Glomerular endothelial cell (primary cell): Measurements from ENCODE around the gene ACYP2. TPM values are rescaled to one million over a fixed set of nuclear protein-coding genes. Genes with fewer than 3 reads are reported as not detected.
"Not testable (repeated sequence)": the region's sequence is repeated elsewhere in the genome, so short reads cannot be mapped to it uniquely, and the experiment has no call there.

Source experiments
- DNase-seq: peaks from one replicate; pipeline ENCODE4 v3.0.0-alpha.2; 2011; ENCODE audit warnings: low read depth, low spot score; ENCODE audit errors: extremely low read depth
- total RNA-seq: library from RNA; depleted of rRNA; stranded (reverse); fragments of >200 nt; gene quantifications from 2 replicates; pipeline ENCODE4 v1.2.3, GENCODE V29; 2015

The ACYP2 gene
- total RNA-seq, 1 donor from 2014 or later, result 7.1 TPM

- DNase-seq, result no peak
Measured at GRCh38 chr2:54261537-54261936, 146.1 kb downstream of the ACYP2 start.

DNA sequence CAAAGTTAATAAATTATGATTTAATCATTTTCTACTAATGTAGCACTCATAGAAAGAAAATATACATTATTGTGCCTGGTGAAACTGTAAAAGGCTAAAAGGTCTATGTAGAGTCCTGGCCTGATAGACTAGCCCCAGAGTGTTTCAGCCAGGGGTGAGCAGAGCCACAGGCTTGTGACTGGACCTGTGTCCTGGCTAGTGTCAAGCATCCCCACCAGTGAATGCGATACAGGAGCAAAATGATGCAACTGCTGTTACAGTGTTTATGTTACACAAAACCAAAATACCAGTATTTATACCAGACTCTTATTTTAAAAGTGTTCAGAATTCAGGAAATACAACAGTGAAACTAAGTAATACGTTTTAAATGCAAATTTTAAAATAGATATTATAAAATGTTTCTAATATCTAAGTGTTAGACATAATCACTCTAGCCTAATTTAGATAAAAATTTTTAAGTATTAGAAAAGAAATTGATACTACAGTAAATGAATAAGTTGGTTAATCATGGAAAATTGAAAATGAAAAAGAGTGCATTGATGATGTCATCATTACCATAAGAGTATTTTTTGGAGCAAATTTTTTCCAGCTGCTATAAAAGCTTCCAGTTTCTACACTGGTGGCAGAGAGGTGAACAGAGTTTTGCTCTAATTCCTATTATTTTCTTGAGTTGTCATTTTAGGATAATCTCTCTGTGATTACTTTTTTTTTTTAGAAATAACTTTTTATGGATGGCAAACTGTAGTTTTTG lies 146.8 kb downstream of the ACYP2 start:
- DNase-seq, result no peak

DNA sequence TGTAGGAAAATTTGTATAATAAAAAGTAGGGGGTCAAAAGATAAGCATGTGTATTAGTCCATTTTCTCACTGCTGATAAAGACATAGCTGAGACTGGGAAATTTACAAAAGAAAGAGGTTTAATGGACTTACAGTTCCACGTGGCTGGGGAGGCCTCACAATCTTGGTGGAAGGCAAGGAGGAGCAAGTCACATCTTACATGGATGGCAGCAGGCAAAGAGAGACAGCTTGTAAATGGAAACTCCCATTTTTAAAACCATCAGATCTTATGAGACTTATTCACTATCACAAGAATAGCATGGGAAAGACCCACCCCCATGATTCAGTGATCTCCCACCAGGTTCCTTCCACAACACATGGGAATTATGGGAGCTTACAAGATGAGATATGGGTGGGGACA lies 149.7 kb downstream of the ACYP2 start:
- not testable (repeated sequence) for DNase-seq

GRCh38 chr2:54267577-54267976 lies 152.2 kb downstream of the ACYP2 start:
- DNase-seq, result no peak

DNA sequence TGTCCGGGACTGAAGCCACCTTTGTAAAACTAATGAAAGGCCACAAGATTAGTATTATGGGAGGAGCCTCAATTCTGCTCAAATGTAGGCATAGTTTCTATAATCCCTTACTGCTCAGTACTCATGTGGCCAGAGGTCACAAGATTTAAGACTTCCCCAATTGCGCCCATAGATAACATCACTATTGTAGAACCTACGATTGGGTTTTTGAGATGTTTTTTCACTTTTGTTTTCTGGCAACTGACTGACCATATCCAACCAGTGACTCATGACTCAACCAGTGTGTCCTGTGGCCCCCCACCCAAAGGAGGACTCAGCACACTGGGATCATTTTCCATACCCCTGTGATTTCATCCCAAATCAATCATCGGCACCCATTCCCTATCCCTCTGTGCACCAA lies 155.8 kb downstream of the ACYP2 start:
- no peak for DNase-seq

GRCh38 chr2:54271843-54272627 lies 156.6 kb downstream of the ACYP2 start:
- DNase-seq, result no peak

GRCh38 chr2:54274781-54275242 lies 159.4 kb downstream of the ACYP2 start:
- DNase-seq, result no peak

DNA sequence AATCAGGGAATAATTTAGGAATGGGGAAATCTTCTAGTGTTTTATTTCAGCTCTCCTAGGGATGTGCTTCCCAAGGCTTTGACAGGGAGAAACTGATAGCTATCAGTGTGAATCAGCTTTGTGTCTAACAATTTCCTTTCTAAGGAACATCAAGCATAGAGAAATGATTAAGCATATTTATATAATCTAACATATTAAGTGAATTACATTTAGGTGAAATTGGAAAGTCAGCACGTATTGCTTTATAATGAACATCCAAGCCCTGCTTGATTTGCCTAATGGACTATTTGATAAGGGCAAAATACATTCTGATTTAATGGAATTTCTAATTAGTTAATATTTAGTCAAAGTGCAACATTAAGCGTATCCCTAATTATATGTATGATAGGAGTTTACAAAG lies 160.1 kb downstream of the ACYP2 start:
- DNase-seq, result no peak

- no peak for DNase-seq
Measured at GRCh38 chr2:54279385-54279784, 164.0 kb downstream of the ACYP2 start.

DNA sequence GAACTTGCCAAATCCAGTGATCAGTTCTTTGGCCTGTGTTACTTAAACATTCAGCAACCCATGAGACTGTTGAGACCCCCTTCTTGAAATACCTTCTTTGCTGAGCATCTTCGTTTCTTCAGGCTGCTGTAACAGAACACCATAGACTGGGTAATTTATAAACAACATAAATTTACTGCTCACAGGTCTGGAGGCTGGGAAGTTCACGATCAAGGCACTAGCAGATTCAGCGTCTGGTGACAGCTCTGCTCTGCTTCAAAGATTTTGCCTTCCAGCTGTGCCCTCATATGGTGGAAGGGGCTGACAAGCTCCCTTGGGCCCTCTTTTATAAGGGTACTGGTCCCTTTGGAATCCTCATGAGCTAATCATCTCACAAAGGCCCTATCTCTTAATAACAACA lies 169.4 kb downstream of the ACYP2 start:
- no peak for DNase-seq

- no peak for DNase-seq
Measured at GRCh38 chr2:54285451-54285850, 170.0 kb downstream of the ACYP2 start.

DNA sequence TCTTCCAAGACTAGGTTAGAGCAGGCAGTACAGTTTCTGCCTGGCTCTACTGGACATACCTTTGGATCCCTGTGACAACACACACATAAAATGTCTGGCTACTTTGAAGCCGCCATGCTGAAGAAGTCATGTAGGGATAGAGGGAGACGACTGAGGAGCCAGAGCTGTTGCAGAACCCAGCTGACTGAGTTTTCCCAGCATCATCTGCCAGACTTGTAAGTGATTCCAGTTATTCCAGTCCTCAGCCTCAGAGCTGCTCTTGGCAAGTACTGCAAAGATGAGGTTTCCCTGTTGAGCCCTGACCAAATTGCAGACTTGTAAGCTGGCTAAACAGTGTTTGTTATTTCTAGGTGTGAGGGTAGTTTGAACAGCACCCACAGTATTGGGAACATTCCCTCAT lies 172.1 kb downstream of the ACYP2 start:
- no peak for DNase-seq

DNA sequence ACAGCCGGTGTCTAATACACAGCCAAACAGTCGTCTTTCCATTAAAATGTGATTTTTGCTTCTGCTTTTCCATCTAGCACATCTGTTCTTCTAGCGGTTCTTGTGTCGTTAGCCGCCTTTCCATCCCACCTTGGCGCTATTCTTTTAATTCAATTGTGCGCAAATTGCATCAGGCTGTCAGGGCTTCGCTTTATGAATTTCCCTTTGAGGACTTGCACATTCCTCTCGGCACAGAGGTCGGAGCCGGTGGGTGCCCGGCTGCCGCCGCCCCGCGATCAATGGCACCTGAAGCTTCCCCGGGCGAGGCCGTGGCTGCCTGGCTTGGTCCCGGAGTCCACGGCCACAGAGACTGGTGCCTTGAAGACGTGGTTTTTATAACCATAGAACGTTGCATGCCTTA lies 174.5 kb downstream of the ACYP2 start:
- DNase-seq, result no peak

DNA sequence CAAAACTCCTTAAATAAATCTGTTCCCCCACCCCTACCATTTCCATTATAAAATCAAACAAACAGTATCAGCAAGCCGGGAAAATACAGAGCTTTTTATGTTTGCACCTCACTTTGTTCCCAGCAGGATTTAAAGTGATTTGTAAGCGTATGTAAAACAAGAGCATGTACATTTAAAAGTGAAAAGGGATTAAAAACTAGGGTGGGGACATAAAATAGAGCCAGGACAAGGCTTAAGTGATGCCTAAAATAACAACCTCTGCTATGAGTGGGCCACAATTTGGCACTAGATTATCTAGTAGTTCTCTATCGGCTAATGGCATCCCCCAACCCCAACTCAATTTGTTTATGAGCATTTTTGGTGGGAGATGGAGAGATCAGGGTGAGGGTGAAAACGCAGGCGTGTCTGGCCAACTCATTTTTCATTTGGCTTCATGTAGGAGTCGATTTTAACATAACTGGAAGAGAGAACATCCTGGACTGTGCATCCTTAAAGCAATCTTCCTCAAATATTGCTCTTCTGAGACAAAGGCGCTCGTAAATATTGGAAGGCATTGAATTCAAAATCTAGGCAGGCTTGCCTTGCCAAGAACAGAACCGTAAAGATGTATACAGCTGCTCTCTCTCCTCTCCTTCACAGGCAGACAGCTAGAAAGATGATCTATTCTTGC lies 175.1 kb downstream of the ACYP2 start:
- DNase-seq, result no peak

GRCh38 chr2:54294665-54295064 lies 179.2 kb downstream of the ACYP2 start:
- not testable (repeated sequence) for DNase-seq

DNA sequence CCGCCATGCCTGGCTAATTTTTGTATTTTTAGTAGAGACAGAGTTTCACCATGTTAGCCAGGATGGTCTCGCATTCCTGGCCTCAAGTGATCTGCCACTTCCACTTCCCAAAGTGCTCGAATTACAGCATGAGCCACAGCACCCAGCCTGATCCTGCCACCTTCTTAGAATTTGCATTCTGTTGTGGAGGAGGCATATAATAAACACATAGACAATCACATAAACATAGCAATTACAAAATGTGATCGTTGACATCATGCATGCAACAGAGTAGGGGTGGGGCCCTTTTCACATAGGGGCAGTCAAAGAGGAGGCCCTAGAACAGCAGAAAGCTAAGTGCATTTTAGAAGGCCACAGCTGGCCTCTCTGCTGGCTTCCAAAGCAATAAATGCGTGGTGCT lies 180.5 kb downstream of the ACYP2 start:
- no peak for DNase-seq

GRCh38 chr2:54298514-54298913 lies 183.1 kb downstream of the ACYP2 start:
- no peak for DNase-seq

- DNase-seq, result no peak
Measured at GRCh38 chr2:54303631-54304030, 188.2 kb downstream of the ACYP2 start.

DNA sequence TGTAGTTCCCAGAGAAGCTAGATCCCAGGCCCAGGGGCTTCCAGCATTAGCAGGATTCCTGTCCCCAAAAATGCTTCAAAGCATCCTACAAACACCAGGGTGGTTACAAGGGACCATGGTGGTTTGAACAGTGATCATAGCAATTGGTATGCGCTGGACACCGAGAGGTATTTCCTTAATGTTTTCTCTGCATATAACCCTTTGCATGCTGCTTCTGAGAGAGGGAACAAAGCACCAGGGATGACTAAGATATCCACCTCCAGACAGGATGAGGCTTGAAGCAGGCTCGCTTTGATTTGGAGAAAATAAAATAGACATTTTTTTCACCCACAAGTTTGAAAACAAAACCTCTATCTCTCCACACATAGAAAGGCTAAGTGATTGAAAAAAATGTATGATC lies 191.1 kb downstream of the ACYP2 start:
- no peak for DNase-seq

- no peak for DNase-seq
Measured at GRCh38 chr2:54308186-54308585, 192.8 kb downstream of the ACYP2 start.

DNA sequence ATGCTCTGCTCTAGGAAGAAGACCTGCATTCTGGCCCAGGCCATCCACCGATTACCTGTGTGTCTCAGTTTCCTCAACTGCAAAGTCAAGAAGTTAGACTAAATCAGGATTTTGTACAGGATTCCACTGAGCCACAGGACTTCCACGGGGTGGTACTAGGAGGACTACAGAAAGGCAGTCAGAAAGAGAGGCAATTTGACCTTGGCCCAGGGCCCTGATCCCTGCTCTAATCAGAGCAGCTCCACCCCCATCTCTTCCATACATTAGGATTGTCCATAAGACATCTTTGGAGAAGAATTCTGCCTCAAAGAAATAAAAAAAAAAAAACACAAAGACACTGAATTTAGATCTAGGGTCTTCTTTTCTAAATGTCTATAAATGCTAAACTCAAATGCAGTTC lies 193.4 kb downstream of the ACYP2 start:
- DNase-seq, result no peak

DNA sequence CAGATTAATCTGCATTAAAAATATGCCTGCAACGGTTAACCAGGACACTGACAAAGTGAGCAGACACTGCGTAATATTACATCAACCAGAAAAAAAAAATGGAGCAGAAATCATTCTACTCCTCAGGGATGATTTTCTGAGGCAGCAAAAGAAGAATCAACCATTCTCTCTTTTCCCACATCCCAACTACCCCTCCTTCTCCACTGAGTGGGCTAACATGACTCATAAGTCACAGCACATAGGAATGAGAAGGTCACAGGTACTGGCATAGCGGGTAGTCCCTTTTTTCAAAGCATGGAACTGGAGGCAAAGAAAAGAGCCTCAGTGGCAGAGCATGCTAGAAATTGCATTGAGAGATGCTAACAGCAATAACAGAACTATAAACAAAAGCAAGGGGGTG lies 194.9 kb downstream of the ACYP2 start:
- no peak for DNase-seq
